ENCODE results near the gene TMC5.

- TF ChIP-seq CTCF (IDR thresholded peaks at IDR 0.05) (no peak), POLR2A (IDR thresholded peaks at IDR 0.05) (no peak)
Observed at GRCh38 chr16:19424478-19424877, 6.8 kb downstream of the TMC5 start.

All from thyroid gland (tissue), 4 donors.